ENCODE measurements around the gene DMKN. TPM values are rescaled to one million over a fixed set of nuclear protein-coding genes. Genes with fewer than 3 reads are reported as not detected.

DMKN gene
- total RNA-seq, 1 donor = 2.2 TPM

- H3K4me3 ChIP-seq (ENCODE audit: low read depth, low read length) = no peak overlapping the region
- peak; percentile 40 for DNase-seq (ENCODE audit: low read depth)
- no peak for TF ChIP-seq CTCF (IDR thresholded peaks at IDR 0.05; ENCODE audit: insufficient read depth, low read depth, low read length)
These were observed 897 bp upstream of the DMKN start for GRCh38 chr19:35514282-35514809.

- no peak for TF ChIP-seq CTCF (IDR thresholded peaks at IDR 0.05; ENCODE audit: insufficient read depth, low read depth, low read length)
- H3K4me3 ChIP-seq (ENCODE audit: low read depth, low read length) = no peak overlapping the region
- no peak for DNase-seq (ENCODE audit: low read depth)
These were observed 420 bp downstream of the DMKN start for GRCh38 chr19:35512831-35513627.

GRCh38 chr19:35511337-35511736 is 2.1 kb downstream of the DMKN start:
- DNase-seq (ENCODE audit: low read depth) = no peak
- TF ChIP-seq CTCF (IDR thresholded peaks at IDR 0.05; ENCODE audit: insufficient read depth, low read depth, low read length) = no peak
- no peak overlapping the region for H3K4me3 ChIP-seq (ENCODE audit: low read depth, low read length)

- no peak for DNase-seq (ENCODE audit: low read depth)
- no peak for TF ChIP-seq CTCF (IDR thresholded peaks at IDR 0.05; ENCODE audit: insufficient read depth, low read depth, low read length)
- no peak overlapping the region for H3K4me3 ChIP-seq (ENCODE audit: low read depth, low read length)
These were observed 2.9 kb downstream of the DMKN start for GRCh38 chr19:35510626-35510964.

GRCh38 chr19:35509861-35510625 is 3.4 kb downstream of the DMKN start:
- peak; percentile 26 for DNase-seq (ENCODE audit: low read depth)
- peak; percentile 88 for TF ChIP-seq CTCF (IDR thresholded peaks at IDR 0.05; ENCODE audit: insufficient read depth, low read depth, low read length)
- H3K4me3 ChIP-seq (ENCODE audit: low read depth, low read length) = peak overlapping the region; percentile 34

GRCh38 chr19:35509018-35509652 is 4.3 kb downstream of the DMKN start:
- no peak for DNase-seq (ENCODE audit: low read depth)
- no peak overlapping the region for H3K4me3 ChIP-seq (ENCODE audit: low read depth, low read length)
- no peak for TF ChIP-seq CTCF (IDR thresholded peaks at IDR 0.05; ENCODE audit: insufficient read depth, low read depth, low read length)
